ENCODE measurements around the gene SNRNP40. TPM values are rescaled to one million over a fixed set of nuclear protein-coding genes. Genes with fewer than 3 reads are reported as not detected.
A peak's percentile ranks its signal among the peaks of the same experiment; 100 is the strongest.

Gene SNRNP40
- total and polyA plus RNA-seq, 10 of the 15 experiments (the other 5 are each of a cell fraction or from before 2014, with no cell fraction given) = 34.9 to 212 (median 115) TPM

- Histone ChIP-seq H2AFZ (ENCODE audit: control insufficient read depth, low read depth, low read length) (no peak overlapping the region), H3K4me2 (ENCODE audit: control insufficient read depth, insufficient read depth) (no peak overlapping the region), H3K27me3 (replicated peaks in 1 of 2; ENCODE audit: control insufficient read depth in 2 of 2, insufficient read depth in 2 of 2, low read length in 1 of 2) (no peaks in the 10 kb centered on the region), H3K9me3 (replicated peaks; ENCODE audit: control insufficient read depth, insufficient read depth, low read length) (no peaks in the 10 kb centered on the region), H3K36me3 (ENCODE audit: control insufficient read depth in 2 of 2, insufficient read depth in 2 of 2, low read length in 1 of 2) (peaks cover 0 to 3% of the 10 kb centered on the region in 2 experiments; a peak in 2 of 4 replicates), H3K4me3 (no peak overlapping the region), H4K20me1 (ENCODE audit: control insufficient read depth, insufficient read depth) (no peaks in the 10 kb centered on the region), H3K4me1 (ENCODE audit: control insufficient read depth, insufficient read depth, low read length) (no peaks in the 10 kb centered on the region), H3K27ac (ENCODE audit: control insufficient read depth, insufficient read depth) (no peak overlapping the region), H3K9ac (ENCODE audit: control insufficient read depth, insufficient read depth, low read length) (no peak overlapping the region), H3K79me2 (ENCODE audit: control insufficient read depth, insufficient read depth, low read length) (no peaks in the 10 kb centered on the region)
- ChIA-PET POLR2A (no interaction called here), CTCF (interaction anchor here (0.8 to 1.3 kb wide), 5 partner anchors 8 to 146 kb away, joined by 3 to 6 read pairs (median 4); no protein-coding TSS in a partner anchor), SMC1A (ENCODE audit: uncharacterized antibody, unreplicated experiment) (interaction anchor here (0.6 to 1.4 kb wide), 5 partner anchors 10 to 1231 kb away, joined by 3 to 4 read pairs (median 3); no protein-coding TSS in a partner anchor), RAD21 (ENCODE audit: unreplicated experiment) (interaction anchor here (1.0 kb wide), 1 partner anchor 162 kb away, joined by 3 read pairs; no protein-coding TSS in a partner anchor)
- no TSS peak for BruUV-seq (replicated peaks)
- TF ChIP-seq STAT1 (conservative IDR thresholded peaks at IDR 0.05) = no peak
- in situ Hi-C loops (cut with MboI) (no loop called here), intact Hi-C loops (cut with micrococcal nuclease; ENCODE audit: unreplicated experiment) (no loop called here)
- FAIRE-seq (no peak), ATAC-seq (no peak), DNase-seq (ENCODE audit: low read depth, low spot score) (no peak)
- 85% methylated on average over 3 of the region's 3 CpGs for WGBS (ENCODE audit: insufficient coverage, insufficient replicate concordance, low lambda C conversion rate, missing lambda C conversion rate)
Measured at GRCh38 chr1:31327381-31327780, 30.8 kb upstream of the SNRNP40 start.

GRCh38 chr1:31326461-31326860 lies 29.9 kb upstream of the SNRNP40 start:
- no peaks in the 10 kb centered on the region for H3K79me2 ChIP-seq (ENCODE audit: control insufficient read depth, insufficient read depth, low read length)
- ChIA-PET RAD21 (ENCODE audit: unreplicated experiment) (interaction anchor here (1.0 kb wide), 1 partner anchor 161 kb away, joined by 3 read pairs; no protein-coding TSS in a partner anchor), POLR2A (no interaction called here), CTCF (interaction anchor here (0.6 to 1.2 kb wide), 5 partner anchors 9 to 525 kb away, joined by 3 to 5 read pairs (median 3); no protein-coding TSS in a partner anchor), SMC1A (ENCODE audit: uncharacterized antibody, unreplicated experiment) (interaction anchor here (0.6 to 1.4 kb wide), 6 partner anchors 9 to 1911 kb away, joined by 3 to 4 read pairs (median 3); no protein-coding TSS in a partner anchor)
- no peak for DNase-seq (ENCODE audit: low read depth, low spot score)
- no peaks in the 10 kb centered on the region for H4K20me1 ChIP-seq (ENCODE audit: control insufficient read depth, insufficient read depth)
- H3K4me3 ChIP-seq = no peak overlapping the region
- no peaks in the 10 kb centered on the region for H3K9me3 ChIP-seq (replicated peaks; ENCODE audit: control insufficient read depth, insufficient read depth, low read length)
- no peak for FAIRE-seq
- peak; percentile 64; the same call in 1 of the 2 replicates for TF ChIP-seq PKNOX1 (IDR thresholded peaks at IDR 0.05)
- no peak for TF ChIP-seq USF2 (IDR thresholded peaks at IDR 0.05; ENCODE audit: borderline replicate concordance, low read depth, low read length)
- no peak for TF ChIP-seq HDGF (IDR thresholded peaks at IDR 0.05)
- peak; percentile 7 for TF ChIP-seq PBX3 (IDR thresholded peaks at IDR 0.05; ENCODE audit: insufficient replicate concordance, low read depth, low read length)
- no TSS peak for BruUV-seq (replicated peaks)
- ATAC-seq = no peak
- H3K36me3 ChIP-seq (ENCODE audit: control insufficient read depth in 2 of 2, insufficient read depth in 2 of 2, low read length in 1 of 2) = peaks cover 0 to 3% of the 10 kb centered on the region in 2 experiments; a peak in 2 of 4 replicates
- no peaks in the 10 kb centered on the region for H3K27me3 ChIP-seq (replicated peaks in 1 of 2; ENCODE audit: control insufficient read depth in 2 of 2, insufficient read depth in 2 of 2, low read length in 1 of 2)
- in situ Hi-C loops (cut with MboI) (no loop called here), intact Hi-C loops (cut with micrococcal nuclease; ENCODE audit: unreplicated experiment) (no loop called here)
- no peak overlapping the region for H3K27ac ChIP-seq (ENCODE audit: control insufficient read depth, insufficient read depth)
- H3K4me1 ChIP-seq (ENCODE audit: control insufficient read depth, insufficient read depth, low read length) = no peaks in the 10 kb centered on the region
- no peak overlapping the region for H3K9ac ChIP-seq (ENCODE audit: control insufficient read depth, insufficient read depth, low read length)
- 100% methylated on average over 1 of the region's 1 CpG for WGBS (ENCODE audit: insufficient coverage, insufficient replicate concordance, low lambda C conversion rate, missing lambda C conversion rate)
- no peak overlapping the region for H2AFZ ChIP-seq (ENCODE audit: control insufficient read depth, low read depth, low read length)
- H3K4me2 ChIP-seq (ENCODE audit: control insufficient read depth, insufficient read depth) = no peak overlapping the region

Data from GM12878 (cell line).